ENCODE data around the gene SART3.
"Not testable (repeated sequence)": the region's sequence is repeated elsewhere in the genome, so short reads cannot be mapped to it uniquely, and the experiment has no call there.

SART3 gene

DNA sequence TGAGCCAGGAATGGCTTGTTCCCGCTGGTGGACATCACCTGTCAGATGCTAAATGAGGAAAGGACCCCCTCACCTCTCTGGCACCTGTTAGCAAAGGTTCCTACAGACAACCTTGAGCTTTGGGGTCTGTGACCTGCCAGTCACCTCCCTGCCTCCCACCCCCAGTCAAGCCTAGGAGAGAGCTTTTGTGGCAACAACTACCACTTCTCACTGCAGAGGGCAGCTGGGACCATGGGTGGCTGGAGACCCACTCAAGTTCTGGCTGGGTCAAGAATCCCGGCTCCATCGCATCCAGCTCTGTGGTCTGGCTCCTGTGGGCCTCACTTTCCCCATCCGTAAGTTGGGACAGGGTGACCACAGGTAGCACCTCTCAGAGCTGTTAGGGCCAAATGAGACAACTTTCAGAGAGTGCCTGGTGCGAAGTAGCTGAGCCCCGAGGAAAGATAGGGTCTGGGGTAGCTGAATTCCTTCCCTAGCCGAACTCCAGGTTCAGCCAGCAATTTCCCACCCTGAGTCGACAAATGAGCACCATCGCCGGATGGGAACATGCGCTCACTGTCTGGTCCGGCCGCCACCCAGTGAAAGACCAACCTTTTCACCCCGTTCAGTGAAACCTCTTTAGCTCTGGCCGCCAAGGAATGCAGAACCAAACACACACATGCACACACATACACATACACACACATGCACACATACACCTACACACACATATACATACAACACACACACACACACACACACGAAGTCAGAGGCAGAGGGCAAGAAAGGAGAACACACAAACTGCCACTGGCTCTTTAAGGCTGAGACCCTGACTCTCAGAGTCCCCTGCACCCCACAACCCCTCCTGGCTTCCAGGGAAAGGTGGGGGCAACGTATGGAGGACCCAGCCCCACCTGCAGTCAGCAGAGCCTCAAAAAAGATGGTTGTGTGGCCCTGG lies 35.0 kb upstream of the SART3 start:
- TF ChIP-seq POLR2A (IDR thresholded peaks at IDR 0.05; ENCODE audit: low read depth, low read length), result no peak
- no peak for TF ChIP-seq TAF1 (IDR thresholded peaks at IDR 0.05; ENCODE audit: borderline replicate concordance, low read depth, low read length)
- FAIRE-seq (no peak), DNase-seq (ENCODE audit: insufficient read length) (no peak)

DNA sequence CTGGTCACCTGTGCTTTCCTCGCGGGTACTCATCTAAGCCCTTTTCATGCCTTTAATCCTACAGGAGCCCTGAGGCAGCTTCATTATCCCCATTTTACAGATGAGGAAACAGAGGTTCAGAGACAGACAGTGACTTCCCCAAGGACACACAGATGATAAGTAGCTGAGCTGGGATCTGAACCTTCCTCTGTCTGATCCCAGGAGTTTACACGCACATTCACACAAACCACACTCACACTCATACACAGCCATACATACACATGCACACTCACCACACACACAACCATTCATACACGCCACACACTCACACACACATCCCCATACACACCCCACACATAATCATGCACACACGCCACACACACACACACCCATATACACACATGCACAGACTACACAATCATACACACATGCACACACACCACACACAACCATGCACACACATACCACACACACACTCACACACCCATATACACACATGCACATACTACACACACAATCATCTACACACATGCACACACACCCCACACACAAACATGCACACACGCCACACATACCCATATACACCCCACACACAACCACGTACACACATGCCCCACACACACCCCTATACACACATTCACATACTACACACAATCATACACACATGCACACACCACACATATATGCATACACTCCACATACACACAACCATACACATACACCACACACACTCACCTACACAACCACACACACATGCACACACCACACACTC lies 34.2 kb upstream of the SART3 start:
- TF ChIP-seq POLR2AphosphoS5 (IDR thresholded peaks at IDR 0.05; ENCODE audit: low read depth, low read length), result no peak
- TF ChIP-seq TAF1 (IDR thresholded peaks at IDR 0.05; ENCODE audit: borderline replicate concordance, low read depth, low read length), result no peak
- no peak for TF ChIP-seq POLR2A (IDR thresholded peaks at IDR 0.05; ENCODE audit: low read depth, low read length)
- FAIRE-seq, result peak; percentile 84
- DNase-seq (ENCODE audit: insufficient read length), result no peak

DNA sequence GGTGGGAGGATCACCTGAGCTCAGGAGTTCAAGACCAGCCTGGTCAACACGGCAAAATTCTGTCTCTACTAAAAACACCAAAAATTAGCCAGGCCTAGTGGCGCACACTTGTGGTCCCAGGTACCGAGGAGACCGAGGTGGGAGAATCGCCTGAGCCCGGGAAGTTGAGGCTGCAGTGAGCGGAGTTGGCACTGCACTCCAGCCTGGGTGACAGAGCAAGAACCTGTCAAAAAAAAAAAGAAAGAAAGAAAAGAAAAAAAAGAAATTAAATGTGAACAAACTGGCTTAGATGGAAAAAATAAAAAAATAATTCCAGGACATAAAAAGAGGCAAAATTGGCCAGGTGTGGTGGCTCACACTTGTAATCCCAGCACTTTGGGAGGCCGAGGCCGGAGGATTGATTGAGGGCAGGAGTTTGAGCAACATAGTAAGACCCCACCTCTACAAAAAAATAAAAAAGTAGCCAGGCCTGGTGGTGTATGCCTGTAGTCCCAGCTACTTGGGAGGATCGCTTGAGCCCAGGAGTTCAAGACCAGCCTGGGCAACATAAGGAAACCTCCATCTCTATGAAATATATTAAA lies 33.4 kb upstream of the SART3 start:
- TF ChIP-seq TAF1 (IDR thresholded peaks at IDR 0.05; ENCODE audit: borderline replicate concordance, low read depth, low read length), result no peak
- TF ChIP-seq POLR2A (IDR thresholded peaks at IDR 0.05; ENCODE audit: low read depth, low read length), result no peak
- no peak for TF ChIP-seq POLR2AphosphoS5 (IDR thresholded peaks at IDR 0.05; ENCODE audit: low read depth, low read length)
- no peak for FAIRE-seq
- DNase-seq (ENCODE audit: insufficient read length), result no peak

DNA sequence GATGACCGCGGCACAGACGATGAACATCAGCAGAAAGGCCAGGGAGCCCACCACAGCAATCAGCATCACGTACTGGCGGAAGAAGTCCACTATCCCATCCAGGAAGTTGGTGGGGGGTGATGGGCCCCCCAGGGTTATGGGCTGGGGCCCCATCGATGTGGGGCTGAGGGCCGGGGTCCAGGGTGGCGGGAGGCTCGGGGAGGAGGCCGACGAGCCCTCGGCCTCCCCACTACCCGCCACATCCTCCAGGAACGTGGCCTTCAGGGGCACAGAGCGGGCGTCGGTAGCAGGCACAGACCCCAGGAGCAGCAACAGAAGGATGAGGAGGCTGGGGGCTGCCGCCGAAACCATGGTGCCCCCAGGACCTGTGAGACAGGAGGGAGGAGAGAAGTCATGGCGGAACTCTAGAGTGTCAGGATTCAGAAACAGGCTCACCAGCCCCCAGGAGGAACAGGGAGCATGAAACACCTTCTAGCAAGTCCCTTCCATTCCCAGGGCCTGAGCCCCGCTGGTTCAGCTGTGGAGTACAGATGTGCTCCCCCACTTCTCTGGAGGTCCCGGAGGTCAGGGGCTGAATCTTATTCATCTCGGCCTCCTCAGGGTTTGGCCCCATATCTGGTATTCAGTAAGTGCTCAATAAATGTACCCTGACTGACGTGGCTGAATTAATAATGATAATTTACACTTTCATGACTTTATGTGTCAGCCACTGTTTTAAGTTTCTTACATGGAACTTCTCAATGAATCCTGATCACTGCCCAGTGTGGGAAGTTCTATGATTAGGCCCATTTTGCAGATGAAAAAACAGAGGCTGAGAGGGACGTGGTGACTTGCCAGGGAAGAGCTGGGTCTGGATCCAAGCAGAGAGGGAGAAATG lies 31.3 kb upstream of the SART3 start:
- DNase-seq (ENCODE audit: insufficient read length) (no peak), FAIRE-seq (no peak)
- TF ChIP-seq TAF1 (IDR thresholded peaks at IDR 0.05; ENCODE audit: borderline replicate concordance, low read depth, low read length), result no peak
- no peak for TF ChIP-seq POLR2AphosphoS5 (IDR thresholded peaks at IDR 0.05; ENCODE audit: low read depth, low read length)

DNA sequence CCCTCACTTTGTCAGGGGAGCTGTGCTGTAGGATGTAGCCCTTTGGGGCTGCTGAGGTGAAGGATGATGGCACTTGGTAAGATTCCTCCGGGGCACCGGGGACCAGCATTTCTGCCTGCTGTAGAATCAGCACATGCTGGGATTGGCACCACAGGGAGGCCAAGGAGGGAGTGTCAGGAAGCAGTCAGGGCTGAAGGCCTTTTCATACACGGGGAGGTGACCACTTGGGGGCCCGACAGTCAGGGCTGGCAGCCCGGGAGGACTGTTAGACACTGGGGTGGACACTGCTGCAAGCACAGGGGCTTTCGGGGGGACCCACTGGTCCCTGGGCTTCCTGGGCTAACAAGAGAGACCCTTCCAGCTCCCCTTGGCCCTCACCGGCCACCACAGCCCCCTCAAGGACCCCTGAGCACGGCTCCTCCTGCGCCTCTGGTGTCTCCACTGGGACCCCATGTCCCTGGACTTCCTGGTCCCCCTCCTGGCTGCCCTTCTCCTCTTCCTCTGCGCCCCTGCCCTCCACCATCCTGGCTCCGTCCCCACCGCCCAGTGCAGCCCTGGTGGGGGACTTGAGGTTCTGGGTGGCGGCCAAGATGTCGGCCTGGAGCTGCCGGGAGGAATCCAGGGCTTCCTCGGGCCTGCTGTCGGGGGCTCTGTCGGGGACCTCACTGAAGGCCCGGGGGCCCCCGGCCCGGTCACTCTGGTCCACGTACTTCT lies 30.5 kb upstream of the SART3 start:
- no peak for TF ChIP-seq TAF1 (IDR thresholded peaks at IDR 0.05; ENCODE audit: borderline replicate concordance, low read depth, low read length)
- no peak for TF ChIP-seq POLR2AphosphoS5 (IDR thresholded peaks at IDR 0.05; ENCODE audit: low read depth, low read length)
- no peak for TF ChIP-seq POLR2A (IDR thresholded peaks at IDR 0.05; ENCODE audit: low read depth, low read length)
- DNase-seq (ENCODE audit: insufficient read length) (no peak), FAIRE-seq (no peak)

DNA sequence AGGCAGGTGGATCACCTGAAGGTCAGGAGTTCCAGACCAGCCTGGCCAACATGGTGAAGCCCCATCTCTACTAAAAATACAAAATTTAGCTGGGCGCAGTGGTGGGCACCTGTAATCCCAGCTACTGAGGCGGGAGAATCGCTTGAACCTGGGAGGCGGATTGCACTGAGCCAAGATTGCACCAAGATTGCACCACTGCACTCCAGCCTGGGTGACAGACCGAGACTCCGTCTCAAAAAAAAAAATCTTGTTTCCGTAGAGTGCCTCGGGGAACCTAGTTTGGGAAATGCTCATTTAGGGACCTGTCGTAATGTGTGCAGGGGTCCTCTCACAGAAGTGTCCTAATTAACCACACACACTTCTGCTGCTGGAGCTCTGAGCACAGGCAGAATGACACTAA lies 29.5 kb upstream of the SART3 start:
- not testable (repeated sequence) for FAIRE-seq; DNase-seq (ENCODE audit: insufficient read length)

DNA sequence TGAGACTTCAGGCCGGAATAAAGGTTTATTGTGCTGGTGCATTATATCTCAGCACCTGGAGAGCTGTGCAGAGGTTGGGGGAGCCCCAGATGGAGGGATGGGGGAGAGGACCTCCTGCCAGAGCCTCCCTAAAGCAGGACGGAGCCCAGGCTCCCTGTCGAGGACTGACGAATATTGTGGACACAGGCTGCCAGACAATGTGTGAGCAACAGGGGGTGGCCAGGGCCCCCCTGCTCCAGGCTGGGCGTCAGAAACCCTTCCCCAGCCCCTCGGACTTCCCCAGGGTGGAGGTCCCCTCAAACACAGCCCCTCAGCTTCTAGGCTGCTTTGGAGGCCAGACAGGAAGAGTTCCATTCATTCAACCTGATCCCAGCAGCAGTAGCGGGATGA lies 28.9 kb upstream of the SART3 start:
- no peak for DNase-seq (ENCODE audit: insufficient read length)
- TF ChIP-seq POLR2A (IDR thresholded peaks at IDR 0.05; ENCODE audit: low read depth, low read length) (no peak), POLR2AphosphoS5 (IDR thresholded peaks at IDR 0.05; ENCODE audit: low read depth, low read length) (no peak), TAF1 (IDR thresholded peaks at IDR 0.05; ENCODE audit: borderline replicate concordance, low read depth, low read length) (no peak)
- no peak for FAIRE-seq

DNA sequence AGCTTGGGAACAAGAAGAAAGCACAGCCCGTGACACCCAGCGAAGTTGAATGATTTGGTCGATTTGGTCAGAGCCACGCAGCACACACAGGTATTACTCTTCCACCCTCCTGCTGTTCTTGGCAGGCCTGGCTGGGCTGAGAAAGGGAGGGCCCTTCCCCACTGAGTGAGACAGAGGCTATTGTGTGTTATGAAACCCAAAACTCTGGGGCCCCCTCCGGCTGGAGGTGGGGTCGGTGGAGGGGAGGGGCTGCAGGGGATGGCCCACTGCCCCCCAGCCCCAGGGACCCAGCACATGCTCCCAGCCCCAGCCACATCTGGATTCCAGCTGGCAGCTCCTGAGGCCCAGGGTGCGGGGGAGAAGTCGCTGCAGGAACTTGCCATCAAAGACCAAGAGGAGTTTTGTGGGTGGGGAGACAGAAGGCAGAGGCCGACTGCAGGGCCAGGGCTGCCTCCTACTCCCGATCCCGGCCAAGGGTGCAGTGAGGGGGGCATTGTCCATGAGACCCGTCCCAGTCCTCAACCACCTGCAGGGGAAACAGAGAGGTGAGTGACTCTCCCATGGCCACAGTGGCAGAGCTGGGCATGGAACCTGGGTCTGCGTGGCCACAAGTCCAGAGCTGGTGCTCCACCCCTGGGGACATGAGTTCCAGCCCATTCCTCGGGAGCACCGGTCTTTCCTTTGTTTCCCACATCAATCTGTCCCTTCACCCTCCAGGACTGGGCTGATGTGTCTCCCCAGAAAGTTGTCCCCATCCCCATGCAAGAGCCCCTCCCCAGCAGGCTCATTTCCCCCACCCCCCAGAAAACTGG lies 28.3 kb upstream of the SART3 start:
- no peak for DNase-seq (ENCODE audit: insufficient read length)
- no peak for TF ChIP-seq POLR2AphosphoS5 (IDR thresholded peaks at IDR 0.05; ENCODE audit: low read depth, low read length)
- TF ChIP-seq POLR2A (IDR thresholded peaks at IDR 0.05; ENCODE audit: low read depth, low read length), result no peak
- TF ChIP-seq TAF1 (IDR thresholded peaks at IDR 0.05; ENCODE audit: borderline replicate concordance, low read depth, low read length), result no peak
- FAIRE-seq, result no peak

DNA sequence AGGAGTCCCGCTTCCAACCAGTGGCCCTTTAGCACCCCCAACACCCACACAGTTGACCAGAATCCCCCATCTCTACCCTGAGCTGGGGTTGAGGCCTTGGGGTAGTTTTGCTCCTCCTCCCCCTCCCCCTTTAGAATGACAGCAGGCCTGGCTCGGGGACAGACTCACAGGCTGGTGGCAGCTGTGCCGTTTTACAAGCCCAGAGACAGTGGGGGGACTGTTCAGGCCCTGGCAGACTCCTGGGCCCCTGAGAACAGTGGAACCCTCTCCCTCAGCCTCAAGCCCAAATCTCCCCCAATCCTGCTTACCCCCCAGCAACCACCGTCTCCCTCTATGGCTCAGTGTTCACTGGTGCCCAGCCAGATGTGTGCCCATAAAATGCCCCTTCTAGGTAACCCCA lies 26.9 kb upstream of the SART3 start:
- DNase-seq (ENCODE audit: insufficient read length) (no peak), FAIRE-seq (no peak)
- no peak for TF ChIP-seq TAF1 (IDR thresholded peaks at IDR 0.05; ENCODE audit: borderline replicate concordance, low read depth, low read length)
- TF ChIP-seq POLR2AphosphoS5 (IDR thresholded peaks at IDR 0.05; ENCODE audit: low read depth, low read length), result no peak
- no peak for TF ChIP-seq POLR2A (IDR thresholded peaks at IDR 0.05; ENCODE audit: low read depth, low read length)

DNA sequence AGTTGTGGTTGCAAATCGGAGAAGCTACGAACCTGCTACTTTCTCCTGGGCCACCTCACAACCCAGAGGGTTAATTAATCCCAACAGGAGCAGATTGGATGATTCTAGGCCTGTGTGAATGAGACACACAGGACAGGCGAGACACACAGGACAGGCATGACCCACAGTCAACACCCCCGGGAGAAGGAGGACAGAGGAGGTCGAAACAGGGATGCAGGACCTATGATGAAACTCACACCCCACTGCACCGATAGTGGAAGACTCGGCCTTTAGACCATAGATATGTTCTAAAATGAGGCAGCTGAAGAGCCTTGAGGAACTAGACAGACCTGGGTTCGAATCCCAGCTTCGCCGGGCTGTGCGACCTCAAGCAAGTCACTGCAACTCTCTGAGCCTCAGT lies 25.3 kb upstream of the SART3 start:
- DNase-seq (ENCODE audit: insufficient read length), result no peak
- TF ChIP-seq POLR2A (IDR thresholded peaks at IDR 0.05; ENCODE audit: low read depth, low read length), result no peak
- no peak for TF ChIP-seq TAF1 (IDR thresholded peaks at IDR 0.05; ENCODE audit: borderline replicate concordance, low read depth, low read length)
- TF ChIP-seq POLR2AphosphoS5 (IDR thresholded peaks at IDR 0.05; ENCODE audit: low read depth, low read length), result no peak
- FAIRE-seq, result no peak

All from GM12892 (cell line).